Measurements from ENCODE around the gene WDR45B.

Gene WDR45B

GRCh38 chr17:82668024-82668630 is 19.9 kb upstream of the WDR45B start:
- no peak overlapping the region for H3K4me3 ChIP-seq (replicated peaks; ENCODE audit: low read depth, low read length)
- TF ChIP-seq CTCF (IDR thresholded peaks at IDR 0.05; ENCODE audit: low read depth, low read length, missing control alignments), result no peak
- no peak for DNase-seq (ENCODE audit: extremely low read depth, low read depth)

GRCh38 chr17:82667668-82668000 is 19.4 kb upstream of the WDR45B start:
- no peak for TF ChIP-seq CTCF (IDR thresholded peaks at IDR 0.05; ENCODE audit: low read depth, low read length, missing control alignments)
- no peak for DNase-seq (ENCODE audit: extremely low read depth, low read depth)
- H3K4me3 ChIP-seq (replicated peaks; ENCODE audit: low read depth, low read length), result no peak overlapping the region

- no peak for TF ChIP-seq CTCF (IDR thresholded peaks at IDR 0.05; ENCODE audit: low read depth, low read length, missing control alignments)
These were observed 18.9 kb upstream of the WDR45B start for GRCh38 chr17:82666931-82667667.

GRCh38 chr17:82665891-82666290 is 17.6 kb upstream of the WDR45B start:
- no peak for DNase-seq (ENCODE audit: extremely low read depth, low read depth)
- H3K4me3 ChIP-seq (replicated peaks; ENCODE audit: low read depth, low read length), result no peak overlapping the region
- TF ChIP-seq CTCF (IDR thresholded peaks at IDR 0.05; ENCODE audit: low read depth, low read length, missing control alignments), result no peak

More at GRCh38 chr17:82666931-82667667, 18.9 kb upstream of the WDR45B start:
- no peak for DNase-seq (ENCODE audit: extremely low read depth, low read depth)
- no peak overlapping the region for H3K4me3 ChIP-seq (replicated peaks; ENCODE audit: low read depth, low read length)

- TF ChIP-seq CTCF (IDR thresholded peaks at IDR 0.05; ENCODE audit: low read depth, low read length, missing control alignments), result no peak
- DNase-seq (ENCODE audit: extremely low read depth, low read depth), result no peak
These were observed 17.0 kb upstream of the WDR45B start for GRCh38 chr17:82665217-82665616.

GRCh38 chr17:82664701-82665182 is 16.5 kb upstream of the WDR45B start:
- no peak for TF ChIP-seq CTCF (IDR thresholded peaks at IDR 0.05; ENCODE audit: low read depth, low read length, missing control alignments)
- no peak overlapping the region for H3K4me3 ChIP-seq (replicated peaks; ENCODE audit: low read depth, low read length)
- no peak for DNase-seq (ENCODE audit: extremely low read depth, low read depth)

More at GRCh38 chr17:82665217-82665616, 17.0 kb upstream of the WDR45B start:
- H3K4me3 ChIP-seq (replicated peaks; ENCODE audit: low read depth, low read length), result no peak overlapping the region
